ENCODE measurements around the gene ONECUT1. TPM values are rescaled to one million over a fixed set of nuclear protein-coding genes. Genes with fewer than 3 reads are reported as not detected.

The ONECUT1 gene
- total and polyA plus RNA-seq, 7 donors, result not detected

DNA sequence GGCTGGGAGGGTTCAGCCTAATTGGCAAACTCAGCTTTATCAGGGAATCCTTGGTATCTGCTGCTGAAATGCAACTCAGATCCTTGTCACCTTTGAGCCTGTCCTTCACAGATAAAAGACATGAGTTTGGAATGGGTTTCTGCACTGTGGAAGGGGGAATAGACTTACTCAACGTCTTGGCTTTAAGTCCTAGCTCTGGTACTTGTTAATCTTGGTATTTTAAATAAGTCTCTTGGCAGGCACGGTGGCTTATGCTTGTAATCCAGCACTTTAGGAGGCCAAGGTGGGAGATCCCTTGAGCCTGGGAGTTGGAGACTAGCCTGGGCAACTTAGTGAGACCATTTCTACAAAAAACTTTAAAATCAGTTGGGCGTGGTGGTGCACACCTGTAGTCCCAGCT is 55.8 kb downstream of the ONECUT1 start:
- no peaks in the 10 kb centered on the region for H3K9me3 ChIP-seq
- H3K4me3 ChIP-seq, result no peak overlapping the region
- TF ChIP-seq, protein P1, sequence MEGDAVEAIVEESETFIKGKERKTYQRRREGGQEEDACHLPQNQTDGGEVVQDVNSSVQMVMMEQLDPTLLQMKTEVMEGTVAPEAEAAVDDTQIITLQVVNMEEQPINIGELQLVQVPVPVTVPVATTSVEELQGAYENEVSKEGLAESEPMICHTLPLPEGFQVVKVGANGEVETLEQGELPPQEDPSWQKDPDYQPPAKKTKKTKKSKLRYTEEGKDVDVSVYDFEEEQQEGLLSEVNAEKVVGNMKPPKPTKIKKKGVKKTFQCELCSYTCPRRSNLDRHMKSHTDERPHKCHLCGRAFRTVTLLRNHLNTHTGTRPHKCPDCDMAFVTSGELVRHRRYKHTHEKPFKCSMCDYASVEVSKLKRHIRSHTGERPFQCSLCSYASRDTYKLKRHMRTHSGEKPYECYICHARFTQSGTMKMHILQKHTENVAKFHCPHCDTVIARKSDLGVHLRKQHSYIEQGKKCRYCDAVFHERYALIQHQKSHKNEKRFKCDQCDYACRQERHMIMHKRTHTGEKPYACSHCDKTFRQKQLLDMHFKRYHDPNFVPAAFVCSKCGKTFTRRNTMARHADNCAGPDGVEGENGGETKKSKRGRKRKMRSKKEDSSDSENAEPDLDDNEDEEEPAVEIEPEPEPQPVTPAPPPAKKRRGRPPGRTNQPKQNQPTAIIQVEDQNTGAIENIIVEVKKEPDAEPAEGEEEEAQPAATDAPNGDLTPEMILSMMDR (IDR thresholded peaks at IDR 0.05), result no peak
- H3K27ac ChIP-seq, result peak overlapping the region; percentile 78
- DNase-seq (no peak), ATAC-seq (no peak)
- no peaks in the 10 kb centered on the region for H3K36me3 ChIP-seq (ENCODE audit: insufficient read depth in 1 of 2, low read depth in 1 of 2)
- no peaks in the 10 kb centered on the region for H3K27me3 ChIP-seq (ENCODE audit: insufficient read depth in 3 of 3, low read length in 2 of 3)
- 41 to 53% (median 43%) methylated on average over 3 of the region's 3 CpGs for WGBS, 3 donors
- H3K4me1 ChIP-seq, result peaks cover 42% of the 10 kb centered on the region
- intact Hi-C loops (cut with DNase I), result loop anchor here (2.0 to 10.0 kb wide), 5 partner anchors 107 to 478 kb away; no protein-coding TSS in a partner anchor

DNA sequence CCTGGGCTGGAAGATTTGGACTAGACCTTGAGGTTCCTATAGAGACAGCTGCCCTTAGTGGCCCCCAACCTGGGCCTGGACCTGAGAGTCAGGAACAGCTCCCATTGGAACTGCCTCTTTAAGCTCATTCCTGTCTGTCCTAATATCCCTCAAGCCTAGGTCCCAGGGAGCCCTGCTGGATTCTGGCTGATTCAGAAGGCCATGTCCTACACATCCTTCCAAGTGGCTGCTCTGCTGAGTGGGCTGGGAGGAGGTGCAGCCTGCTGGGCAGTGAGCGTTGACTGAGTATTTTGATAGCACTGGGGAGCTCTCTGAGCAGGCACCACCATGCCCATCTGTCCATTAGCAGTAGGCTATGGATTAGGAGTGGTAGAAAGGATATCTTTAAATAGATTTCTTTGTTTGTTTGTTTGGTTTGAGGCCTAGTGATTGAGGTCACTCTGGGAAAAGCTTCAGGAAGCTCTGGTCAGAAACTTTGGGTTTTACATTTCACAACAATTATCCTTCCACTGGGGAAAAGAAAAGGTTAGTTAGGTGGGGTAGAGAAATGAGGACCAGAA is 56.4 kb downstream of the ONECUT1 start:
- Histone ChIP-seq H3K4me1 (peaks cover 42% of the 10 kb centered on the region), H3K27me3 (ENCODE audit: insufficient read depth in 3 of 3, low read length in 2 of 3) (no peaks in the 10 kb centered on the region), H3K4me3 (no peak overlapping the region), H3K36me3 (ENCODE audit: insufficient read depth in 1 of 2, low read depth in 1 of 2) (no peaks in the 10 kb centered on the region), H3K27ac (peak overlapping the region; percentile 78), H3K9me3 (no peaks in the 10 kb centered on the region)
- 25 to 43% (median 30%) methylated on average over 1 of the region's 1 CpG for whole genome bisulfite sequencing, 3 donors
- DNase-seq, result peak in 1 of 2 donors; percentile 57
- intact Hi-C loops (cut with DNase I), result loop anchor here (2.0 to 10.0 kb wide), 5 partner anchors 106 to 477 kb away; no protein-coding TSS in a partner anchor
- TF ChIP-seq, protein P1 (IDR thresholded peaks at IDR 0.05), result no peak
- ATAC-seq, result peak; percentile 5 to 53 (median 32)

DNA sequence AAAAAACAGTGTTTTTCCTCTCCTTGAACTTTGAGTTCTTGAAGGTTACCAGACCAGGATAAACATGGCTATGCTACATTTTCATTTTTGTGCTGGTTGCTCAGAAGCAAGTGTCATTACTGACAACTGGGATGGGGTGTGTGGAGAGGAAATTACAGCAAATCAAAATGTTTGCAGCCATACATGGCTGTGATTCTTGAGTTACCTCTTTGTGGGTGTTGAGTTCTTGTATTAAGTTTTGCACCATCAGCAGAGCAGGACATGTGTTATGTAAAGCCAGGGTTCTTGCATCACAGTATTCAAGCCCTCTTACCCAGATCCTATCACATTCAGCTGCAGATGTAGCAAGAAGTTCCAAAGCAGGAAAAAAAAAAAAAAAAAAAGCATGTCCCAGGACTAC is 57.0 kb downstream of the ONECUT1 start:
- intact Hi-C loops (cut with DNase I), result loop anchor here (5.0 to 10.0 kb wide), 4 partner anchors 106 to 406 kb away; no protein-coding TSS in a partner anchor
- H3K27ac ChIP-seq, result peak overlapping the region; percentile 78
- peaks cover 42% of the 10 kb centered on the region for H3K4me1 ChIP-seq
- no peaks in the 10 kb centered on the region for H3K36me3 ChIP-seq (ENCODE audit: insufficient read depth in 1 of 2, low read depth in 1 of 2)
- no peak overlapping the region for H3K4me3 ChIP-seq
- TF ChIP-seq, protein P1 (IDR thresholded peaks at IDR 0.05), result no peak
- DNase-seq, result no peak
- no peaks in the 10 kb centered on the region for H3K9me3 ChIP-seq
- ATAC-seq, result peak; percentile 56 to 81 (median 65)
- H3K27me3 ChIP-seq (ENCODE audit: insufficient read depth in 3 of 3, low read length in 2 of 3), result no peaks in the 10 kb centered on the region

DNA sequence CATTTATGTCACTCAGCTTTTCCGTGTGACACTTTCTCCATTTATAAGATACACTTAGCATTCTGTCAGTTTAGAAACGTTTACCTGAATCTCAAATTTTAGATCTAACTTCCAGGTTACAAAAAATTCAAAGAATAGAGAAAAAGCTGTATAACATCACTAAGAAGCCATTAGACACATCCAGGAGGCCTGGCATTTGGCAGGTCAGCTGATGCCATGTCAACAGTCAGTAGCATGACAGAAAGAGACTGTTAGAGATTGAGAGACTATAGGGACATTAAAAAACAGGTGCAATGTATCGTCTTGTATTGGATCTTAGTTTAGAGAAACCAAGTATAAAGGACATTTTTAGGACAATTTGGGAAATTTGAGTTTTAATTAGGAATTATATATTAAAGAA is 57.6 kb downstream of the ONECUT1 start:
- Histone ChIP-seq H3K27me3 (ENCODE audit: insufficient read depth in 3 of 3, low read length in 2 of 3) (no peaks in the 10 kb centered on the region), H3K9me3 (no peaks in the 10 kb centered on the region), H3K36me3 (ENCODE audit: insufficient read depth in 1 of 2, low read depth in 1 of 2) (no peaks in the 10 kb centered on the region), H3K4me3 (no peak overlapping the region), H3K27ac (peak overlapping the region; percentile 78), H3K4me1 (peaks cover 42% of the 10 kb centered on the region)
- TF ChIP-seq, protein P1 (IDR thresholded peaks at IDR 0.05), result no peak
- WGBS, 3 donors, result 64 to 74% (median 73%) methylated on average over 3 of the region's 3 CpGs
- intact Hi-C loops (cut with DNase I), result loop anchor here (5.0 to 10.0 kb wide), 4 partner anchors 105 to 405 kb away; no protein-coding TSS in a partner anchor
- no peak for ATAC-seq
- no peak for DNase-seq

All from psoas muscle (tissue), 8 donors.